H1 (cell line): Measurements from ENCODE around the gene AURKAIP1. TPM values are rescaled to one million over a fixed set of nuclear protein-coding genes. Genes with fewer than 3 reads are reported as not detected.

Source experiments
- CTCF ChIA-PET: fragments of 300-600 bp; sonication (Branson Sonifier 250); formaldehyde crosslinking; loops from one replicate; lab custom pipeline; 2021; ENCODE audit not compliant: partially characterized antibody; lab: Charles Lee
- POLR2A ChIA-PET: fragments of 300-600 bp; sonication (Branson Sonifier 250); formaldehyde crosslinking; loops from one replicate; lab custom pipeline; 2021; ENCODE audit warnings: inconsistent platforms; ENCODE audit not compliant: partially characterized antibody; lab: Charles Lee
- DNase-seq, 2 experiments: peaks; one replicate each; pipeline versions ENCODE4 v3.0.0 to v3.0.0-alpha.2; 2010 to 2022; ENCODE audit warnings: low spot score in 2 of 2, low read depth in 1 of 2, mixed read lengths in 1 of 2
- FAIRE-seq: peaks from 2 replicates; lab custom pipeline; 2011; peaks lifted over from hg19 to GRCh38; lab: Jason Lieb, UNC
- H2AFZ ChIP-seq: 2 replicates; pipeline ENCODE4 v1.8.1; 2012; ENCODE audit warnings: low read length, inconsistent platforms
- H2AK5ac ChIP-seq: 2 replicates; pipeline ENCODE4 v1.6.1; 2013; ENCODE audit warnings: low read depth, low read length
- H2BK120ac ChIP-seq: replicated peaks from 2 replicates; pipeline ENCODE3; 2013; ENCODE audit warnings: low read depth, low read length, inconsistent platforms
- H2BK12ac ChIP-seq: 2 replicates; pipeline ENCODE4 v1.6.1; 2013; ENCODE audit warnings: low read depth, low read length
- H2BK15ac ChIP-seq: 2 replicates; pipeline ENCODE4 v1.6.1; 2013; ENCODE audit warnings: low read length
- H2BK20ac ChIP-seq: 2 replicates; pipeline ENCODE4 v1.6.1; 2013; ENCODE audit warnings: low read length
- H2BK5ac ChIP-seq: 2 replicates; pipeline ENCODE4 v1.6.1; 2013; ENCODE audit warnings: low read depth, low read length
- H3K14ac ChIP-seq: 2 replicates; pipeline ENCODE4 v1.6.1; 2013; ENCODE audit warnings: inconsistent platforms; ENCODE audit not compliant: insufficient read length
- H3K18ac ChIP-seq: 2 replicates; pipeline ENCODE4 v1.6.1; 2013; ENCODE audit warnings: low read length; ENCODE audit errors: extremely low read depth
- H3K23ac ChIP-seq: 2 replicates; pipeline ENCODE4 v1.6.1; 2013; ENCODE audit warnings: inconsistent platforms; ENCODE audit not compliant: insufficient read length
- H3K23me2 ChIP-seq: 2 replicates; pipeline ENCODE4 v1.6.1; 2013; ENCODE audit warnings: low read depth, low read length
- H3K27ac ChIP-seq: 2 replicates; pipeline ENCODE4 v1.6.1; 2011; ENCODE audit warnings: low read depth, low read length, inconsistent platforms
- H3K27me3 ChIP-seq, 4 experiments: replicated peaks in 1 of 4; 1 replicate in 1 of 4; 2 replicates in 3 of 4; pipeline versions ENCODE4 v1.6.1 to v1.8.1; 2011 to 2013; ENCODE audit warnings: low read length in 3 of 4, mild to moderate bottlenecking in 3 of 4, inconsistent platforms in 2 of 4, mixed read lengths in 2 of 4, moderate library complexity in 1 of 4; ENCODE audit not compliant: control insufficient read depth in 3 of 4, insufficient read depth in 3 of 4; ENCODE audit errors: extremely low read depth in 1 of 4
- H3K36me3 ChIP-seq, 4 experiments: 2 replicates each; pipeline versions ENCODE4 v1.6.1 to v1.8.1; 2011 to 2013; ENCODE audit warnings: mild to moderate bottlenecking in 4 of 4, low read length in 3 of 4, moderate library complexity in 2 of 4, control low read depth in 1 of 4, inconsistent platforms in 1 of 4; ENCODE audit not compliant: insufficient read depth in 4 of 4, control insufficient read depth in 2 of 4
- H3K4ac ChIP-seq: replicated peaks from 2 replicates; pipeline ENCODE3; 2013; ENCODE audit warnings: low read length, low read depth, mixed read lengths, inconsistent platforms; ENCODE audit not compliant: insufficient read length
- H3K4me1 ChIP-seq, 4 experiments: replicated peaks in 1 of 4; 1 replicate in 1 of 4; 2 replicates in 3 of 4; pipeline versions ENCODE4 v1.6.1 to v1.8.1; 2011 to 2013; ENCODE audit warnings: low read length in 3 of 4, inconsistent platforms in 2 of 4, mixed read lengths in 1 of 4; ENCODE audit not compliant: insufficient read depth in 4 of 4, control insufficient read depth in 3 of 4
- H3K4me2 ChIP-seq, 2 experiments: 2 replicates each; pipeline versions ENCODE4 v1.6.1 to v1.8.1; 2011 to 2013; ENCODE audit warnings: low read depth in 2 of 2, low read length in 2 of 2, control low read depth in 1 of 2, inconsistent platforms in 1 of 2, mild to moderate bottlenecking in 1 of 2; ENCODE audit not compliant: insufficient read depth in 1 of 2
- H3K4me3 ChIP-seq, 4 experiments: fragments of 200-600, 300-600 bp in 1 of 4; sonication (generic), shearing (Covaris generic), sonication (Bioruptor Twin) in 1 of 4; 2 replicates each; pipeline versions ENCODE4 v1.5.1 to v1.8.1; 2011 to 2016; ENCODE audit warnings: low read length in 4 of 4, low read depth in 3 of 4, control low read depth in 2 of 4, inconsistent platforms in 2 of 4, mild to moderate bottlenecking in 2 of 4, mixed read lengths in 1 of 4, moderate library complexity in 1 of 4; ENCODE audit not compliant: insufficient read depth in 2 of 4; ENCODE audit errors: extremely low read depth in 1 of 4
- H3K56ac ChIP-seq: replicated peaks from 2 replicates; pipeline ENCODE3; 2013; ENCODE audit warnings: low read depth, mild to moderate bottlenecking, mixed read lengths, low read length, inconsistent platforms; ENCODE audit not compliant: insufficient read length
- H3K79me1 ChIP-seq: 2 replicates; pipeline ENCODE4 v1.6.1; 2013; ENCODE audit warnings: low read depth, low read length, control low read depth
- H3K79me2 ChIP-seq, 2 experiments: 2 replicates each; pipeline versions ENCODE4 v1.6.1 to v1.8.1; 2012 to 2013; ENCODE audit warnings: low read length in 2 of 2, mild to moderate bottlenecking in 2 of 2, inconsistent platforms in 1 of 2; ENCODE audit not compliant: insufficient read depth in 2 of 2, control insufficient read depth in 1 of 2
- H3K9ac ChIP-seq, 4 experiments: replicated peaks in 1 of 4; 1 replicate in 1 of 4; 2 replicates in 3 of 4; pipeline versions ENCODE4 v1.6.1 to v1.8.1; 2011 to 2013; ENCODE audit warnings: low read depth in 3 of 4, low read length in 3 of 4, control low read depth in 2 of 4, mild to moderate bottlenecking in 2 of 4, moderate library complexity in 2 of 4, inconsistent platforms in 1 of 4; ENCODE audit errors: extremely low read depth in 1 of 4
- H3K9me3 ChIP-seq, 2 experiments: 2 replicates each; pipeline versions ENCODE4 v1.6.1 to v1.8.1; 2012 to 2013; ENCODE audit warnings: mild to moderate bottlenecking in 2 of 2, moderate library complexity in 2 of 2, control low read depth in 1 of 2, inconsistent platforms in 1 of 2, low read depth in 1 of 2, low read length in 1 of 2, mixed read lengths in 1 of 2; ENCODE audit not compliant: insufficient read depth in 2 of 2
- H4K20me1 ChIP-seq, 2 experiments: replicated peaks in 1 of 2; 2 replicates each; pipeline versions ENCODE3 to v1.8.1; 2011 to 2013; ENCODE audit warnings: inconsistent platforms in 2 of 2, low read length in 2 of 2, mild to moderate bottlenecking in 1 of 2; ENCODE audit not compliant: insufficient read depth in 2 of 2, control insufficient read depth in 1 of 2
- H4K5ac ChIP-seq: 2 replicates; pipeline ENCODE4 v1.6.1; 2013; ENCODE audit warnings: low read length, low read depth, mixed read lengths, inconsistent platforms; ENCODE audit not compliant: insufficient read length
- H4K8ac ChIP-seq: 2 replicates; pipeline ENCODE4 v1.8.0; 2013; ENCODE audit warnings: mild to moderate bottlenecking, moderate library complexity, low read length, inconsistent platforms; ENCODE audit not compliant: insufficient read depth; ENCODE audit errors: extremely low read depth
- H4K91ac ChIP-seq: replicated peaks from 2 replicates; pipeline ENCODE3; 2013; ENCODE audit warnings: low read length, mixed read lengths, inconsistent platforms; ENCODE audit not compliant: insufficient read length
- ASH2L ChIP-seq: fragments of 200-600, 300-600 bp; sonication (generic); IDR thresholded peaks from one replicate; pipeline ENCODE4 v1.7.1; 2017; ENCODE audit warnings: low read length
- ATF3 ChIP-seq: IDR thresholded peaks from 2 replicates; pipeline ENCODE4 v1.6.1; 2011; ENCODE audit warnings: low read depth, mild to moderate bottlenecking, low read length; ENCODE audit not compliant: insufficient read depth
- CEBPB ChIP-seq: IDR thresholded peaks from 2 replicates; pipeline ENCODE4 v1.6.1; 2012; ENCODE audit warnings: low read depth, low read length
- CREB1 ChIP-seq: IDR thresholded peaks from 2 replicates; pipeline ENCODE4 v1.6.1; 2012; ENCODE audit warnings: inconsistent platforms
- GTF2F1 ChIP-seq: IDR thresholded peaks from 2 replicates; pipeline ENCODE4 v1.6.1; 2012; ENCODE audit warnings: low read depth, low read length, improper control_type of control experiment, borderline replicate concordance
- JUN ChIP-seq: IDR thresholded peaks from 2 replicates; pipeline ENCODE4 v1.6.1; 2011; ENCODE audit warnings: low read depth, mild to moderate bottlenecking, improper control_type of control experiment, low read length
- POLR2AphosphoS5 ChIP-seq: IDR thresholded peaks from 2 replicates; pipeline ENCODE4 v1.6.1; 2011; ENCODE audit warnings: low read depth, low read length
- POU5F1 ChIP-seq: IDR thresholded peaks from 2 replicates; pipeline ENCODE4 v1.6.1; 2011; ENCODE audit warnings: low read depth, mild to moderate bottlenecking, low read length, moderate library complexity
- RBBP5 ChIP-seq: IDR thresholded peaks from 2 replicates; pipeline ENCODE4 v1.7.1; 2012; ENCODE audit warnings: low read depth, mild to moderate bottlenecking, inconsistent platforms, low read length, moderate library complexity, borderline replicate concordance
- RNF2 ChIP-seq: fragments of 200-900, 300-1000 bp; sonication (generic); IDR thresholded peaks from 2 replicates; pipeline ENCODE4 v1.7.1; 2016; ENCODE audit warnings: borderline replicate concordance, low read depth, mild to moderate bottlenecking, antibody characterized with exemption, low read length; ENCODE audit not compliant: poor library complexity, severe bottlenecking; ENCODE audit errors: missing control alignments
- SP2 ChIP-seq: IDR thresholded peaks from 2 replicates; pipeline ENCODE4 v1.6.1; 2012; ENCODE audit warnings: mild to moderate bottlenecking, low read length, inconsistent platforms
- SUZ12 ChIP-seq: fragments of 200-600 bp; sonication (generic); IDR thresholded peaks from 2 replicates; pipeline ENCODE4 v1.6.1; 2012; ENCODE audit warnings: mild to moderate bottlenecking, inconsistent platforms, low read length, moderate library complexity, mixed read lengths
- WGBS, 2 experiments: shearing (Covaris generic) in 1 of 2; methylation state at CpG; one replicate each; pipeline versions ENCODE4 v1.1.6 to v1.1.7; 2013 to 2015; ENCODE audit warnings: low lambda C conversion rate in 2 of 2, mixed read lengths in 2 of 2, inconsistent platforms in 1 of 2, low coverage in 1 of 2, missing lambda C conversion rate in 1 of 2; ENCODE audit not compliant: insufficient replicate concordance in 2 of 2, insufficient coverage in 1 of 2, insufficient read length in 1 of 2; ENCODE audit errors: extremely low coverage in 1 of 2, missing lambda C conversion rate in 1 of 2; 5-methylcytosine and 5-hydroxymethylcytosine counted together
- polyA plus RNA-seq, 7 experiments: library from polyadenylated mRNA; depleted of rRNA in 3 of 7; stranded (reverse) in 5 of 7; unstranded in 2 of 7; fragments of >200 nt in 5 of 7; fragments of 200-250 nt in 2 of 7; gene quantifications; 1 replicate in 5 of 7; 2 replicates in 1 of 7; 4 replicates in 1 of 7; pipeline versions ENCODE4 v1.2.1 to v1.2.3, GENCODE V29; 2011 to 2013; ENCODE audit warnings: missing spikeins in 2 of 7, mixed read lengths in 2 of 7
- total RNA-seq: library from RNA; stranded (reverse); fragmentation: NEBNext Ultra II Directional; extraction: Animal tissue kit (Norgen Biotek cat#: 25700); gene quantifications from 2 replicates; pipeline ENCODE4 v1.2.1, GENCODE V29; 2021

The AURKAIP1 gene
- total and polyA plus RNA-seq, 2 of the 8 experiments (the other 6 are each of a cell fraction or from before 2014, with no cell fraction given) = 87.8 to 194 TPM

GRCh38 chr1:1340185-1340584, 34.8 kb downstream of the AURKAIP1 start:
- ChIA-PET POLR2A (no interaction called here), CTCF (interaction anchor here (0.9 kb wide), 1 partner anchor 29 kb away, joined by 3 read pairs; no protein-coding TSS in a partner anchor)
- H2BK15ac ChIP-seq = no peak overlapping the region
- H3K27me3 ChIP-seq = no peaks in the 10 kb centered on the region; a peak in 1 of 7 replicates
- peaks cover 11% of the 10 kb centered on the region for H3K79me1 ChIP-seq
- WGBS, 2 experiments = 94% methylated on average over 17 of the region's 23 CpGs; no CpG with 5 or more reads in 1 of the 2 experiments
- H2BK12ac ChIP-seq = no peak overlapping the region
- H2AK5ac ChIP-seq = no peak overlapping the region
- H3K23me2 ChIP-seq = no peaks in the 10 kb centered on the region; the same call in 1 of the 2 replicates
- FAIRE-seq (no peak), DNase-seq (no peak)
- no peak overlapping the region for H3K56ac ChIP-seq
- no peak overlapping the region for H4K91ac ChIP-seq
- TF ChIP-seq SP2 = no peak
- TF ChIP-seq ATF3 = no peak
- no peak for TF ChIP-seq JUN
- TF ChIP-seq SUZ12 = no peak
- TF ChIP-seq RNF2 = no peak
- TF ChIP-seq POU5F1 = no peak
- no peak for TF ChIP-seq RBBP5
- TF ChIP-seq ASH2L = no peak
- no peak for TF ChIP-seq GTF2F1
- TF ChIP-seq CREB1 = no peak
- TF ChIP-seq POLR2AphosphoS5 = no peak
- no peak for TF ChIP-seq CEBPB
- no peak overlapping the region for H3K4me2 ChIP-seq
- no peak overlapping the region for H3K14ac ChIP-seq
- H3K9me3 ChIP-seq = peaks cover 0 to 5% of the 10 kb centered on the region in 2 experiments; a peak in 1 of 4 replicates
- peaks cover 19 to 37% of the 10 kb centered on the region in 2 experiments for H4K20me1 ChIP-seq
- no peak overlapping the region for H3K18ac ChIP-seq
- H3K23ac ChIP-seq = no peak overlapping the region
- no peaks in the 10 kb centered on the region; a peak in 1 of 4 replicates for H3K79me2 ChIP-seq
- no peaks in the 10 kb centered on the region; a peak in 1 of 7 replicates for H3K4me1 ChIP-seq
- H4K8ac ChIP-seq = no peak overlapping the region
- H4K5ac ChIP-seq = no peak overlapping the region
- H2BK5ac ChIP-seq = no peak overlapping the region
- H2AFZ ChIP-seq = no peak overlapping the region
- no peak overlapping the region for H3K4ac ChIP-seq
- peaks cover 2 to 44% (median 15%) of the 10 kb centered on the region in 4 experiments; a peak in 7 of 8 replicates for H3K36me3 ChIP-seq
- H2BK20ac ChIP-seq = no peak overlapping the region
- no peak overlapping the region for H3K4me3 ChIP-seq
- H3K9ac ChIP-seq = no peak overlapping the region
- no peak overlapping the region; the same call in 1 of the 2 replicates for H3K27ac ChIP-seq
- no peak overlapping the region for H2BK120ac ChIP-seq
